Fibroblast of pulmonary artery (primary cell): Measurements from ENCODE around the gene PRC1.

Source experiments
- DNase-seq: peaks from one replicate; pipeline ENCODE4 v3.0.0-alpha.2; 2010; ENCODE audit warnings: low read depth
- H3K4me3 ChIP-seq: replicated peaks from 2 replicates; pipeline ENCODE4 v1.5.1; 2011; ENCODE audit warnings: low read depth, mild to moderate bottlenecking, control low read depth, low read length, moderate library complexity
- CTCF ChIP-seq: IDR thresholded peaks from 2 replicates; pipeline ENCODE4 v1.5.1; 2011; ENCODE audit warnings: mild to moderate bottlenecking, control low read depth, low read length, inconsistent platforms; ENCODE audit errors: missing control alignments

The PRC1 gene

GRCh38 chr15:90979582-90979981 lies 14.8 kb downstream of the PRC1 start:
- no peak overlapping the region for H3K4me3 ChIP-seq
- no peak for DNase-seq
- TF ChIP-seq CTCF, result no peak

GRCh38 chr15:90974216-90974615 lies 20.1 kb downstream of the PRC1 start:
- no peak for TF ChIP-seq CTCF
- no peak overlapping the region for H3K4me3 ChIP-seq
- DNase-seq, result no peak

- no peak for DNase-seq
- H3K4me3 ChIP-seq, result no peak overlapping the region
- no peak for TF ChIP-seq CTCF
These were observed 22.2 kb downstream of the PRC1 start for GRCh38 chr15:90972133-90972532.

GRCh38 chr15:90970274-90970673 lies 24.1 kb downstream of the PRC1 start:
- DNase-seq, result no peak
- H3K4me3 ChIP-seq, result no peak overlapping the region
- no peak for TF ChIP-seq CTCF

GRCh38 chr15:90968434-90968833 lies 25.9 kb downstream of the PRC1 start:
- H3K4me3 ChIP-seq, result no peak overlapping the region
- DNase-seq, result no peak
- no peak for TF ChIP-seq CTCF

GRCh38 chr15:90967206-90967605 lies 27.1 kb downstream of the PRC1 start:
- TF ChIP-seq CTCF, result no peak
- no peak overlapping the region for H3K4me3 ChIP-seq
- no peak for DNase-seq

GRCh38 chr15:90966262-90966661 lies 28.1 kb downstream of the PRC1 start:
- H3K4me3 ChIP-seq, result no peak overlapping the region
- no peak for DNase-seq
- no peak for TF ChIP-seq CTCF
